Posterior vena cava (tissue), 2 donors: Measurements from ENCODE around the gene TBC1D8. TPM values are rescaled to one million over a fixed set of nuclear protein-coding genes. Genes with fewer than 3 reads are reported as not detected.
A peak's percentile ranks its signal among the peaks of the same experiment; 100 is the strongest.

Experiments
- DNase-seq: peaks from one replicate; pipeline ENCODE4 v3.0.0-alpha.2; 2020; ENCODE audit warnings: low spot score
- intact Hi-C, 2 donors: fragments of 100-400 bp; cut with DNase I; formaldehyde crosslinking; loops; one replicate each; pipeline versions ENCODE4 v1.14.1 to v1.14.2; 2022 to 2023
- total RNA-seq, 2 donors: library from RNA; stranded (reverse); fragmentation: NEBNext Ultra II Directional; extraction: Animal tissue kit (Norgen Biotek cat#: 25700); gene quantifications; one replicate each; pipeline ENCODE4 v1.2.1, GENCODE V29; 2021
- donor health status: DM: yes; HTN: yes; CAD: no.
- donor health status: DM: yes; HTN: yes; CAD: no.

Gene TBC1D8
- total RNA-seq, 2 donors from 2014 or later = 13.5 to 13.9 TPM

GRCh38 chr2:100995309-100996075, 155.7 kb downstream of the TBC1D8 start:
- intact Hi-C loops = no loop called here
- DNase-seq = no peak

GRCh38 chr2:100993294-100993693, 157.9 kb downstream of the TBC1D8 start:
- DNase-seq = no peak
- intact Hi-C loops = loop anchor here in 1 of 2 donors (5.0 kb wide), 1 partner anchor 381 kb away; no protein-coding TSS in a partner anchor

- intact Hi-C loops = loop anchor here in 1 of 2 donors (5.0 kb wide), 1 partner anchor 380 kb away; no protein-coding TSS in a partner anchor
- DNase-seq = no peak
Measured at GRCh38 chr2:100992262-100992661, 158.9 kb downstream of the TBC1D8 start.

DNA sequence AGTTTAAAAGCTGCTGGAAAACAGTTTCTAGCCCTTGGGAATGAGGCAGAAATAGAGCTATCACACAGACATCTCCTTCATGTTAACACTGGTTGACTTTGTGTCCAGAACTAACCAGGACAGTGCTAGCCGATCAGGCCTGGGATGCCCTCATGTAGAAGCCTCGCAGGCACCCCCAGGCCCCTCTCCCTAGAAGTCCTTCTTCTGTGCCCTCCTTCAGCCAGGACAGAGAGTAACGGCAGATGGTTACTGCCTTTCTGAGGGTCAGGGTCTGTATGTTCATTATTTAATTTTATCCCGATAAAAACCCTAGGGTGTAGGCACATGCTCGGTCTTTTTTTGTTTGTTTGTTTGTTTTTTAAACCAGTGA, 159.8 kb downstream of the TBC1D8 start:
- intact Hi-C loops = loop anchor here in 1 of 2 donors (5.0 kb wide), 1 partner anchor 379 kb away; no protein-coding TSS in a partner anchor
- DNase-seq = no peak

- intact Hi-C loops = loop anchor here in 1 of 2 donors (5.0 kb wide), 1 partner anchor 379 kb away; no protein-coding TSS in a partner anchor
- DNase-seq = no peak
Measured at GRCh38 chr2:100990650-100991403, 160.4 kb downstream of the TBC1D8 start.

DNA sequence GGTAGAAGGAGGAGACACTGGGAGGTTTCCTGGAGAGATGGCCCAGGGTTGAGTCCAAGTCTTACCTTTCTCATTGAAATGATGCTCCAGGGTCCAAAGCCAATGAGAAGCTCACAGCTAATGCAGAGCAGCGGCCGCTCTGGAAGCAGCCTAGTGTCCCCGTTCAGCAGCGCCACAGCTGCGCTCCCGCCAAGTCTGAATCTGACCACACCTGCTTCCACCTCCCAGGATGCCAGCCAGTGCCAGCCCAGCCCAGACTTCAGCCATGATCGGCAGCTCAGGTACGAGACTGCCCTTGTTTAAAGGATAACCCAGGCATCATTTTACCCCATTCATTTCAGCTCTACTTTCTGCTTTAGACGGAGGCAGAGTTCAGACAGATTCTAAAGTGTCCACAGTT, 161.0 kb downstream of the TBC1D8 start:
- intact Hi-C loops = loop anchor here in 1 of 2 donors (5.0 kb wide), 1 partner anchor 378 kb away; no protein-coding TSS in a partner anchor
- no peak for DNase-seq

- no peak for DNase-seq
- intact Hi-C loops = loop anchor here (5.0 kb wide), 2 partner anchors 377 to 1327 kb away; no protein-coding TSS in a partner anchor
Measured at GRCh38 chr2:100989666-100990065, 161.5 kb downstream of the TBC1D8 start.

GRCh38 chr2:100988630-100989417, 162.4 kb downstream of the TBC1D8 start:
- DNase-seq = no peak
- intact Hi-C loops = loop anchor here in 1 of 2 donors (5.0 kb wide), 1 partner anchor 1327 kb away; no protein-coding TSS in a partner anchor

- intact Hi-C loops = loop anchor here in 1 of 2 donors (5.0 kb wide), 1 partner anchor 1326 kb away; no protein-coding TSS in a partner anchor
- no peak for DNase-seq
Measured at GRCh38 chr2:100987974-100988373, 163.2 kb downstream of the TBC1D8 start.

GRCh38 chr2:100987536-100987935, 163.6 kb downstream of the TBC1D8 start:
- intact Hi-C loops = loop anchor here in 1 of 2 donors (5.0 kb wide), 1 partner anchor 1325 kb away; no protein-coding TSS in a partner anchor

DNA sequence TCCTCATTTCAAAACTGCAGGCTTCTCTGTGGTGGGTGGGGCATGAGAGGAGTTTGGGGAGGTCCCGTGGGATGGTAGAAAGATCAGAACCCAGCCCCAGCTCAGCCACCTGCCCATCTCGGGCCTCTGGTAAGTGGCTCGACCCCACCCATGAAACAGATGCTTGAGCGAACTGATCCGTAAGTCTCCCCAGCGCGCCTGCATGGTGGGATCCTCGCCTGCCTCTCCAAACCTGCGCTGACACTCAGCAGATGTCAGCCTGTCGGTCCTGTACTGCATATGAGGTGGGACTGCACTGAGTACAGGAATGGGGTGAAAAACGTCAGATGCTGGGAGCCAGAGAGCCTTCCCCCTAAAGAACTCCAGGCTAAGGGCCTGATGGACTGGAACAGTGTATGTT, 165.0 kb downstream of the TBC1D8 start:
- no peak for DNase-seq
- intact Hi-C loops = loop anchor here in 1 of 2 donors (5.0 kb wide), 1 partner anchor 1324 kb away; no protein-coding TSS in a partner anchor

More at GRCh38 chr2:100987536-100987935, 163.6 kb downstream of the TBC1D8 start:
- no peak for DNase-seq

GRCh38 chr2:100984892-100985307, 166.3 kb downstream of the TBC1D8 start:
- peak; percentile 94 for DNase-seq
- intact Hi-C loops = loop anchor here (5.0 kb wide), 6 partner anchors 168 to 1347 kb away; no protein-coding TSS in a partner anchor

GRCh38 chr2:100983684-100984310, 167.4 kb downstream of the TBC1D8 start:
- intact Hi-C loops = loop anchor here (5.0 kb wide), 5 partner anchors 166 to 1349 kb away; no protein-coding TSS in a partner anchor
- no peak for DNase-seq

- intact Hi-C loops = loop anchor here (5.0 kb wide), 5 partner anchors 166 to 1349 kb away; no protein-coding TSS in a partner anchor
Measured at GRCh38 chr2:100983201-100983600, 168.0 kb downstream of the TBC1D8 start.

DNA sequence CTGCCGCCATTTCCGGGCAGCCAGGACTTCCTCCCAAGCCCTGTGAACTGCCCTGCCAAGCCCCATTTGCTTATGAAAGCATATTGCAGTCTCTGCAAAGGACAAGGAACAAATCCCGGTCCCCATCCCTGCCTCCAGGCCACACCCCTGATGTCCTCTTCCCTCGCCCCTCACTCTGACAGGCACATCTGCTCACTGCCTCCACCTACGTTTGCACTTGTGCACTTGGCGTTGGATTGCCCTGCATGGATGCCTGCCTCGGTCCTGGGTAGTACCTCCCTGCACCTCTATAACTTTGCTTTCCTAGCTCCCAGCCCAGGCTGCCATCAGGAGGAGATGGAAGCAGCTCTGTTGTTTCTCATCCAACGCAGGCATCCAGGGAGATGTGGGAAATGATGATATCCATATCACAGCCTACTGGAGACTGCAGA, 168.7 kb downstream of the TBC1D8 start:
- DNase-seq = no peak
- intact Hi-C loops = loop anchor here (5.0 kb wide), 5 partner anchors 165 to 1350 kb away; no protein-coding TSS in a partner anchor

More at GRCh38 chr2:100983201-100983600, 168.0 kb downstream of the TBC1D8 start:
- no peak for DNase-seq

GRCh38 chr2:100981011-100981410, 170.2 kb downstream of the TBC1D8 start:
- intact Hi-C loops = loop anchor here (5.0 kb wide), 5 partner anchors 164 to 1351 kb away; no protein-coding TSS in a partner anchor

DNA sequence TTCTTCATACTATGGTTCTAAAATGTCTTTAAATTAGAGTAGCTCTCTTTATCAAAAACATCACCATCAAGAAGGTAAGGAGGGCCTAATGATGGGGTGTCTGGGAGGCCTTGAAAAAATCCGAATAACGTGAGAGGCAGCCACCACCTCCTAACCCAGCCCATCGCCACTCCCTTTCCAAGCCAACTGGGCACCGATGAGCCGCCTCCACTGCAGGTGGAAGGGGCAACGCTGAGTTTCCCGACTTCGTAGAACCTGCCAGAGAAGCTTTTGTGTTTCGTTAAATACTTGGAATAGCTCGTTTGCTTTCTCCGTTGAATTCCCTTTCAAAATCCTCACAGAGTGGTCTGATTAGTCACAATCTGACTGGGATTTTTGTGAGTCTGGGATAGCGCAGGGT, 171.1 kb downstream of the TBC1D8 start:
- intact Hi-C loops = loop anchor here (5.0 kb wide), 5 partner anchors 163 to 1352 kb away; no protein-coding TSS in a partner anchor
- DNase-seq = peak; percentile 46

More at GRCh38 chr2:100981011-100981410, 170.2 kb downstream of the TBC1D8 start:
- DNase-seq = no peak
